NCI-H128 (cell line): Measurements from ENCODE around the gene ZBTB11.
"Not testable (repeated sequence)": the region's sequence is repeated elsewhere in the genome, so short reads cannot be mapped to it uniquely, and the experiment has no call there.

Experiments used
- DNase-seq: peaks from one replicate; lab custom pipeline; 2025; ENCODE audit not compliant: unreplicated experiment; lab: John Stamatoyannopoulos, UW

The ZBTB11 gene

DNA sequence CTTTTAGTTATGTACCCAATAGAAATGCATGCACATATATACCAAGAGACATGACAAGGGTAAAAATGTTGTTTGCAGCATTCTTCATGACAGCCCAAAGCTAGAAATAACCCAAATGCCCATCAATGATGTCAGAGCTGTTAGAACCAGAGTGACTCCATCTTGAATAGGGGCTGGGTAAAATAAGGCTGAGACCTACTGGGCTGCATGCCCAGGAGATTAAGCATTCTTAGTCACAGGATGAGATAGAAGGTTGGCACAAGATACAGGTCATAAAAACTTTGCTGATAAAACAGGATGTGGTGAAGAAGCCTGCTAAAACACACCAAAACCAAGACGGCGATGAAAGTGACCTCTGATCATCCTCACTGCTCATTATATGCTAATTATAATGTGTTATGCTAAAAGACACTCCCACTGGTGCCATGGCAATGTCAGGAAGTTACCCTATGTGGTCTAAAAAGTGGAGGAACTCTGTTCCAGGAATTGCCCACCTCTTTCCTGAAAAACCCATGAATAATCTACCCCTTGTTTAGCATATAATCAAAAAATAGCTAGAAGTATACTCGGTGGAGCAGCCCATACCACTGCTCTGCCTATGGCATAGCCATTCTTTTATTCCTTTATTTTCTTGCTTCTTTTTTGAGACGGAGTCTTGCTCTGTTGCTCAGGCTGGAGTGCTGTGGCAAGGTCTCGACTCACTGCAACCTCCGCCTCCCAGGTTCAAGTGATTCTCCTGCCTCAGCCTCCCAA, 32.9 kb downstream of the ZBTB11 start:
- no peak for DNase-seq

DNA sequence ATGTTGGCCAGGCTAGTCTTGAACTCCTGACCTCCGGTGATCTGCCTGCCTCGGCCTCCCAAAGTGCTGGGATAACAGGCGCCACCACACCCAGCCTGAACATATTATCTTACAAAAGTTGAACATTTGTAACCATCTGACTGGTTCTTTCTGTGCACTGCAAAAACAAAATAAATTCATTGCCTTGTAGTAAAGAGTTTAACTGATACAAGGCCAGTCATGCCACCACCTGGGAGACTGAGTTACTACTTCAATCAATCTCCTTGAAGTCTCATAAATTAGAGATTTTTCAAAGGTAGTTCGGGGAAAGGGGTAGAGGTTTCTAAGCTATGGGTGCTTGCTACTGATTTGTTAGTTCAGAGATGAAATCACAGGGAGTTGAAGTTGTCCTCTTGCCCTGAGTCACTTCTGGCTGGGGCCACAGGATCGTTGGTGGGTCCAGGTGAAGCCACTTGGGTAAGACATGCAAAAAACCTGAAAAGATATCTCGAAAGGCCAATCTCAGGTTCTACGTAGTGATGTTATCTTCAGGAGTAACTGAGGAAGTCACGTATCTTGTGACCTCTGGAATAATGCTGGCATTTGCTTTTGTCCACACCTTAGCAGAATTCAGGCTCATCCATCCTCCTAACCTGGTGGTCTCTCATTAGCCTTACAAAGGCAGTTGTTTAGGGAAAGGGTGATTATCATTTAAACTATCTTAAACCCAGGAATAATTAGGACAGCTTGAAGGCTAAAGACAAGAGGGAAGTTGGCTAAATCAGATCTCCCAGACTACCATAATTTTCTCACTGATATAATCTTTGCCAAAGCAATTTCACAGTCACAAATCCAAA, 33.7 kb downstream of the ZBTB11 start:
- DNase-seq = no peak

DNA sequence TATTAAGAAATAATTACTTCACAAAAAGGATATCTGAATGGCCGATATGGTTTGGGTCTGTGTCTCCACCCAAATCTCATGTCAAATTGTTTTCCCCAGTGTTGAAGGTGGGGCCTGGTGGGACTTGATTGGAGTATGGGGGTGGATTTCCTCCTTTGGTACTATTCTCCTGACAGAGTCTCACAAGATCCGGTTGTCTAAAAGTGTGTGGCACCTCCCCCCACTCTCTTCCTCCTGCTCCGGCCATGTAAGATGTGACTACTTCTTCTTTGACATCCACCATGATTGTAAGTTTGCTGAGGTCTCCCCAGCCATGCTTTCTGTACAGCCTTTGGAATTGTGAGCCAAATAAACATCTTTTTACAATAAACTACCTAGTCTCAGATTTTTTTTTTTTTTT, 34.5 kb downstream of the ZBTB11 start:
- no peak for DNase-seq

DNA sequence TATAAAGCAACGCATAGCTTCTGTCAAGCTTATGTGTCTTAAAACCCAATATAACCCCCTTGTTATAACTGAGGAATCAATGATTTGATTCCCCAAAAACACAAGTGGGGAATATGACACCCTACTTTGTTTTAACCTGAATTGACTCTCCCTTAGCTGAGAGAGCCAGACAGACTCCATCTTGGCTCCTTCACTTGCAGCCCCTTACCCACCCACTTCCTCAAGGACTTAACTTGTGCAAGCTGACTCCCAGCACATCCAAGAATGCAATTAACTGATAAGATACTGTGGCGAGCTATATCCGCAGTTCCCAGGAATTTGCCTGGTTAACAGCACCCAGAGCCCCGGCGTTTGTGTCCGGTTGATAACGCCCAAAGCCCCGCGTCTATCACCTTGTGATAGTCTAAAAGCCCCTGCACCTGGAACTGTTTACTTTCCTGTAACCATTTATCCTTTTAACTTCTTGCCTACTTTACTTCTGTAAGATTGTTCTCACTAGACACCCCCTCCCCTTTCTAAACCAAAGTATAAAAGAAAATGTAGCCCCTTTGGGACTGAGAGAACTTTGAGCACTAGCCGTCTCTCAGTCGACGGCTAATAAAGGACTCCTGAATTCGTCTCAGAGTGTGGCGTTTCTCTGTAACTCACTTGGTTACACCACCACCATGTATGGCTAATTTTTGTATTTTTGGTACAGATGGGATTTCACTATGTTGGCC, 35.4 kb downstream of the ZBTB11 start:
- DNase-seq = not testable (repeated sequence)

DNA sequence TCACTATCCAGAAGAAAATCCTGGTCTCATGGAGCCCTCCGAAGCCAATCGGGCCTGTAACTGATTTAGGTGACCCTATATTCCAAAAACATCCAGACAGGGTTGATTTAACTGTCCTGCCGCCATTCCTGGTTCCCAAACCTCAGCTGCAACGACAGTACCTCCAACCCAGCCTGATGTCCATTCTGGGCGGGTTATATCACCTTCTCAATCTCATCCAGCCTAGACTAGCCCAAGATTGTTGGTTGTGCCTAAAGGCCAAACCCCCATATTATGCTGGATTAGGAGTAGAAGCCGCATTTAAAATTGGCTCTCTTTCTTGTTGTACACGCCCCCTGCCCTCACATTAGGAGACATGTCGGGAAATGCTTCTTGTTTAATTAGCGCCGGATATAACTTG, 36.7 kb downstream of the ZBTB11 start:
- no peak for DNase-seq

DNA sequence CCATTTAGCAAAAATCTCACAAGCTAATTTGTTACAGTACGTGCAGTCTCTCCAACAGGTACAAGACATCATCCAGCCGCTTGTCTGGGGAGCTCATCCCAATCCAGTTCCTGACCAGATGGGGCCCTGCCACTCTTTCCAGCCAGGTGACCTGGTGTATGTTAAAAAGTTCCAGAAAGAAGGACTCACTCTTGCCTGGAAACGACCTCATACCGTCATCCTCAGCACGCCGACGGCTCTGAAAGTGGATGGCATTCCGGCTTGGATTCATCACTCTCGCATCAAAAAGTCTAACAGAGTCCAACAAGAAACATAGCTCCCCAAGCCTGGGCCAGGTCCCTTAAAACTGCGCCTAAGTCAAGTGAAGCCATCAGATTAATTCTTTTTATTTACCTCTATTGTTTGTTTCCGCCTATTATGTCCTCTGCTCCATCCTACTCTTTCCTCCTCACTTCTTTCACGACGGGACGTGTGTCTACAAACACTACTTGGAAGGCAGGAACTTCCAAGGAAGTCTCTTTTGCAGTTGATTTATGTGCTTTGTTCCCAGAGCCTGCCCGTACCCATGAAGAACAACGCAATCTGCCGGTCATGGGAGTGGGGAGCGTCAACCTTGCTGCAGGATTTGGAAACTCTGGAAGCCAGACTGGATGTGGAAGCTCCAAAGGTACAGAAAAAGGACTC, 37.5 kb downstream of the ZBTB11 start:
- no peak for DNase-seq

DNA sequence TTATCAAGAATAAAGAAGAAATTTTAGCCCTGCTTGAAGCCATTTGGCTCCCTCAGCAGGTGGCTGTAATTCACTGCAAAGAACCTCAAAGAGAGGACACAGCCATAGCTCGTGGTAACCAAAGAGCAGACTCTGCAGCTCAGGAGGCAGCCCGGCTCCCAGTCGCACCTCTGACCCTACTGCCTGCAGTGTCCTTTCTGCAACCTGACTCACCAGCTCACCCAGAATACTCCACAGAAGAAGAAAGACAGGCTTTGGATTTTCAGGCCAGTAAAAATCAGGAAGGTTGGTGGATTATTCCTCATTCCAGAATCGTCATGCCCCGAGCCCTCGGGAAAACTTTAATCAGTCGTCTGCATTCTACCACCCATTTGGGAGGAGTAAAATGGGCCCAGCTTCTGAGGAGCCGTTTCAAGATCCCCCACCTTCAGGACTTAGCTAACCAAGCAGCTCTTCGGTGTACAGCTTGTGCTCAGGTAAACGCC, 38.6 kb downstream of the ZBTB11 start:
- DNase-seq = no peak

DNA sequence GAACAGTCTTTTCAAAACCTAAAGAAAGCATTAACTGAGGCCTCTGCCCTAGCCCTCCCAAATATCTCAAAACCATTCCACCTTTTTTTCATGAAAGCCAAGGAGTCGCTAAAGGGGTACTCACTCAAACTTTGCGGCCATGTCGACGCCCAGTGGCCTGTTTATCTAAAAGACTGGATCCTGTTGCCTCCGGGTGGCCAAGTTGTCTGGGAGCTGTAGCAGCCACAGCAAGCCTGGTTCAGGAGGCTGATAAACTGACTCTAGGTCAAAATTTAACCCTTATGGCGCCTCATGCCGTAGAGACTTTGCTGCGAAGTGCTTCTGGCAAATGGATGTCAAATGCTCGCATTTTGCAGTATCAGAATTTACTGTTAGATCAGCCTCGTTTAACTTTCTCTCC, 39.5 kb downstream of the ZBTB11 start:
- DNase-seq = no peak

DNA sequence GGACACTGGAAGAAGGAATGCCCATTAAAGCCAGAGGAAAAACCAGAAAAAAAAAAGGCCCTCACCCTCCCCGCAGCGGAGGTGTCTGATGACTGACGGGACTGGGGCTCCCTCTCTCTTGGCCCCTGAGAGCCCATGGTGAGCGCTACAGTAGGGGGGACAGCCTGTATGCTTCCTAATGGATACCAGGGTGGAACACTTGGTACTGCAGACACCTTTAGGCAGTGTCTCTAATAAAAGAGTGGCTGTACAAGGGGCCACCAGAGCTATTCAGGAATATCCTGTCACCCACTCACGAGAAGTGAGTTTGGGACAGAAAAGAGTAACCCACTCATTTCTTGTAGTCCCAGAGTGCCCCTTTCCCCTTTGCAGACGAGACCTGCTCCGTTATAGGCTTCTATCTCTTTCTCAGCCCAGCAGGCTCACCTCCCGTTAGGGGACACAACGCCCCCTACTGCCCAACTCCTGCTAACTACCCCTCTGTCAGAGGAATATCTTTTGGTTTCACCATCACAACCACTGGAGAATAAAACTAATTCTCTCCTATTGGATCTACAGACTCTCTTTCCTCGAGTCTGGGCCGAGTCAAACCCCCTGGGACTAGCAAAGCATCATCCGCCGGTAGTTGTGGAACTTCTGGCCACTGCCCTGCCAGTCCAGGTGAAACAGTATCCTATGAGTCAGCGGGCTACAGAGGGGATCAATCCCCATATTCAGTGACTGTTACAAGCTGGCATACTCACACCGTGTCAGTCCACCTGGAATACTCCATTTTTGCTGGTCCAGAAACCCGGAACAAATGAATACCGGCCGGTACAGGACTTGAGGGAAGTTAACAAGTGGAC, 40.8 kb downstream of the ZBTB11 start:
- DNase-seq = no peak

DNA sequence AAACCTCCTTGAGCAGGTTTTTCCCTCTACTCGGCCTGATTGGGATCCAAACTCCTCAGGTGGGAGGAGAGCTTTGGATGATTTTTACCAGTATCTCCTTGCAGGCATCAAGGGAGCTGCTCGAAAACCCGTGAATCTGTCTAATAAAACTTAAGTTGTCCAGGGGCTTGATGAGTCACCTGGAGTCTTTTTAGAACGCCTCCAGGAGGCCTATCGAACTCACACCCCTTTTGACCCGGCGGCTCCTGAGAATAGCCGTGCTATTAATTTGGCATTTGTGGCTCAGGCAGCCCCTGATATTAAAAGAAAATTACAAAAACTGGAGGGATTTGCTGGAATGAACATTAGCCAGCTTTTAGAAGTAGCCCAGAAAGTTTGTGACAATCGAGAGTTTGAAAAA, 41.6 kb downstream of the ZBTB11 start:
- no peak for DNase-seq

DNA sequence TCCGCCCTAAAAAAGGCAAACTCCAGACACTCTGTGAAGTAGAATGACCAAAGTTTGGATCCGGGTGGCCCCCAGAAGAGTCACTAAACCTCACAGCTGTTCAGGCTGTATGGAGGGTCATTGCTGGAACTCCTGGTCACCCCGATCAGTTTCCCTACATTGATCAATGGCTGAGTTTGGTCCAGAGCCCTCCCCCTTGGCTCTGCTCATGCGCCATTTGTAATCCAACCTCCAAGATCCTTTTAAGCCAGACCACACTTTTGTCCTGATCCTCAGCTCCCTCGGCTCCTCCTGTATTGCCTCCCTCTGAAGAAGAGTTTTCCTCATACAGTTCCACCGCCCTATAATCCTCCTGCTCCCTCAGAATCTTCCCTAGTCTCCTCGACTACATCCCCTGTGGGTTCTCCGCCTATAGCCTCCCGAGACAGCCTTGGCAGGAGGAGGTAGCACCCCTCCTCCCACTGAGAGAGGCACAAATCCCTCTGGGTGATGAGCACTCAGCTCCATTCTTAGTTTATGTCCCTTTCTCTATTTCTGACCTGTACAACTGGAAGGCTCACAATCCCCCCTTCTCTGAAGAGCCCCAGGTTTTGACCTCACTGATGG, 42.2 kb downstream of the ZBTB11 start:
- DNase-seq = no peak

DNA sequence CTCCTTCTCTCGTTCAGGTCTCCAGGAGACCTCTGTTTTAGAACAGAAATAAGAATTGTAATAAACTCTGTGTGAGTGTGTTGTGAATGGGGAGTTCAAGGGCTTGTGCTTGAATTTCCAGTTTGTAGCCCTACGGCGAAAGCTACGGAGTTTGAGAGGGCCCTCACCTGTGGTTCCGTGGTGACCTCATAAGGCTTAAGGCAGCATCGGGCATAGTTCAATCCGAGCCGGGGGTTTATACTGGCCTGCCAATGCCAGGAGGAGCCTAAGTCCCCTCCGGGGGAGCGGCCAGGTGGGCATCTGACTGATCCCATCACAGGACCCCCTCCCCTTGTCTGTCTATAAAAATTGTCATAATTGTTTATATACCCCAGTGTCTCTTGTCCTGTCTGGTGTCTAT, 43.7 kb downstream of the ZBTB11 start:
- no peak for DNase-seq

DNA sequence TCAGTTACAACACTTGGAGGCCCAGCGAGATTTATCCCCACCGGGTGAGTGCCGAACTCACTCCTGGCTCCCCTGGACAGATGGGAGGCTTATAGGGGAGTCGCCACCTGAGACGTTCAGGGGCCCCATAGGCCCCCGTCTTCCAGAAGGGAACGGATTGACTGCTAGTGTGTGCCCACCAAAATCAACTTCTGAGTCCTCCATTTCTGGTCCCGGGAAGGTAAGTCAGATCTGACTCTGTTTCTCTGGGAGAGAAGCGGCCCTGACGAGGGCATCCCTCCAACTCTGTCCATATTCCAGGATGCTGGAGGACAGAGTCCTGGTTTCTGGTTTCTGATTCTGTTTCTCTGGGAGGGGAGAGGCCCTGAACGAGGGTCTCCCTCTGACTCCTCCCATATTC, 44.3 kb downstream of the ZBTB11 start:
- no peak for DNase-seq

DNA sequence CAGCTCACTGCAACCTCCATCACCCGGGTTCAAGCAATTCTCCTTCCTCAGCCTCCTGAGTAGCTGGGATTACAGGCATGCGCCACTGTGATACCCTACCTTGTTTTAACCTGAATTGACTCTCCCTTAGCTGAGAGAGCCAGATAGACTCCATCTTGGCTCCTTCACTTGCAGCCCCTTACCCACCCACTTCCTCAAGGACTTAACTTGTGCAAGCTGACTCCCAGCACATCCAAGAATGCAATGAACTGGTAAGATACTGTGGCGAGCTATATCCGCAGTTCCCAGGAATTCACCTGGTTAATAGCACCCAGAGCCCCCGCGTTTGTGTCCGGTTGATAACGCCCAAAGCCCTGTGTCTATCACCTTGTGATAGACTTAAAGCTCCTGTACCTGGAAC, 45.0 kb downstream of the ZBTB11 start:
- DNase-seq = not testable (repeated sequence)

DNA sequence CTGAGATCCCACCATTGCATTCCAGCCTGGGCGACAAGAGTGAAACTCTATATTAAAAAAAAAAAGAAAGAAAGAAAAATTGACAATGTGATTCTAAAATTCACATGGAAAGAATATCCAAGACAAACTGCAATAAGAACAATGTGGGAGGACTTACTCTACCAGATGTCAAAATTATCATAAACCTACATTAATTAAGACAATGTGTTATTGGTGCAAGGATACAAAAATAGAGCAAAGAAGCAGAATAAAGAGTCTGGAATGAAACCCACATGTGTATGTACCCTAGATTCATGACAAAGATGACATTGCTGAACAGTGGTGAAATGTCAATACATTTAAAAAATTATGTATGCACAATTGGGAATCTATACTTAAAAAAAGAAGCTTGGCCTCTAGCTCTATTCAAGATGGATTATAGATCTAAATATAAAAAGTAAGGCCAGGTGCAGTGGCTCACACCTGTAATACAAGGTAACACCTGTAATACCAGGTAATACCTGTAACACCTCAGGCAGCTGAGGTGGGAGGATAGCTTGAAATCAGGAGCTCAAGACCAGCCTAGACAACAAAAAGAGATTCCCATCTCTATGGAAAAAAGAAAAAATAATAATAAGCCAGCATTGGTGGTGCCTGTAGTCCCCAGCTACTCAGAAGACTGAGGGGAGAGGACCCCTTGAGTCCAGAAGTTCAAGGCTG, 45.7 kb downstream of the ZBTB11 start:
- no peak for DNase-seq

DNA sequence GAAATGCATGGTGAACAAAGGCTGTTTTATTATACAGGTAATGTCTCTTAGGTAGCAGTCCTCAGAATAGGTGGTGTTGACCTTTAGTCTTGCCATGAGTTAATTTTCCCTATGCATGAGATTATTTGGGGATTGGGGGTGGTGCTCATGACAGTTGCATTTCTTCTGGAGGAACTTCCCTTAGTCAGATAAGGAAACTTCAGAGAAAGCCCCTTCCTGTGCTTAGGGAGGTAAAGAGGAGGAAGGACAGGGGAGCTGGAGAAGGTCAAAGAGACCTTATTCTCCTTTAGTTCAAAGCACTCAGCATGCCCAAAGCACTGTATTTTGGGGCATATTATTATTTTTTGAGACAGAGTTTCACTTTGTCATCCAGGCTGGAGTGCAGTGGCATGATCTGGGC, 47.7 kb downstream of the ZBTB11 start:
- no peak for DNase-seq

DNA sequence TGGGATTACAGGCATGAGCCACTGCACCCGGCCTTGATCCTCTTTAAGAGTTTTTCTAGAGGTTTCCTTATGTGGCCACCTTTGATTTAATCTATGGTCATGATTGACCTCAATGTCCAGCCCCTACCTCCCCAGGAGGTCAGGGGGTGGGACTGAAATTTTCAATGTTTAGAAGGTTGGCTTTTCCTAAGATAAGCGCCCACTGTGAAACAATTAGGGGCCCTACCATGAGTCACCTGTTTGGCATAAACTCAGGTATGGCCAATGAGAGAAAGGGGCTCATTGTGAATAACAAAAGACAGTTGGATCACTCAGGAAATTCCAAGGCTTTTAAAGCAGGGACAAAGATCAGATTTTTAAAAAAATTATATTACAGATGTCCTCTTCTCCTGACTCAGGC, 51.1 kb downstream of the ZBTB11 start:
- DNase-seq = no peak

DNA sequence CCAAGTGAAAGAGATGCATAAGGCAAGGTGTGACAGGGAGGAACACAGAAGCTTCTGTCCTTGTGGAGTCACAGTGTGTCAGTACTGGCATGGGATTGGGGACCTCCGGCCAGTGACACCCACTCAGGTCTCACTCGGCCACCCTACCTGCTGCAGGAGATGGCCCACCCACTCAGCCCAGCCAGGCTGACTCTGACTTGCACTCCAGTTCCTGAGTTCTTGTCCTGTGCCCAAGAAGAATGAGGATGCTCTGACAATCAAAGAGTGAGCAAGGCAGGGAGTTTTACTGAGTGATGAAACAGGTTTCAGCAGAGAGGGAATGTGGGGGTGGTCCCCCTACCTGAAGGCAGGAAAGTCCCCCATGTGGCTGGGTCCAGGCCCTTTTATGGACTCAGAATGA, 52.1 kb downstream of the ZBTB11 start:
- DNase-seq = no peak

DNA sequence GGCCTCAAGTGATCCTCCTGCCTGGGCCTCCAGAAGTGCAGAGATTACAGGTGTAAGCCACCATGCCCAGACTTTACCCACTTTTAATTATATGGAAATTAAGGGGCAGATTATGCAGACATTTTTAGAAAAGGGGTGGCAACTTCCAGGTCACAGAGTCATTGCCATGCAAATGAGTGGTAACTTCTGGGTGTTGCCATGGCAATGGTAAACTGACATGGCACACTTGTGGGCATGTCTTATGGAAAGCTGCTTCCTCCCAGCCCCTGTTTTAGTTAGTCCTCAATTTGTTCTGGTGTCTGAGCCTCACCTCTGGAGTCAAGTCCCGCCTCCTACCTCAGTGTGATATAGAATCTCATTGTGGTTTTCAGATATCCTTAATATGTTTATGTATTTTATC, 53.3 kb downstream of the ZBTB11 start:
- DNase-seq = no peak
